GM12878 (cell line): ENCODE results near the gene SEMA3C. TPM values are rescaled to one million over a fixed set of nuclear protein-coding genes. Genes with fewer than 3 reads are reported as not detected.

Experiments
- ATAC-seq: fragments of 200-7000 bp; cut with Tn5 transposase; 3 replicates; pipeline ENCODE4 v1.9.1; 2020; ENCODE audit warnings: mild to moderate bottlenecking, moderate library complexity
- BruUV-seq: library from RNA; stranded (reverse); fragments of 400-500 nt; replicated peaks from 2 replicates; lab custom pipeline; 2021; lab: Mats Ljungman, UMichigan
- CTCF ChIA-PET: fragments of 300-600 bp; sonication (Branson Sonifier 250); formaldehyde crosslinking; extraction: SDS; loops from one replicate; lab custom pipeline; 2021; ENCODE audit warnings: inconsistent platforms; lab: Yijun Ruan, JAX
- POLR2A ChIA-PET: fragments of 350-600 bp; formaldehyde crosslinking; extraction: SDS; loops from one replicate; lab custom pipeline; 2021; ENCODE audit warnings: inconsistent platforms; lab: Charles Lee
- RAD21 ChIA-PET: fragments of 300-600 bp; sonication (Branson Sonifier 250); formaldehyde crosslinking; loops from one replicate; lab custom pipeline; 2023; ENCODE audit warnings: antibody characterized with exemption; ENCODE audit not compliant: unreplicated experiment; lab: Charles Lee
- SMC1A ChIA-PET: fragments of 300-600 bp; sonication (Branson Sonifier 250); formaldehyde crosslinking; loops from one replicate; lab custom pipeline; 2023; ENCODE audit not compliant: unreplicated experiment, uncharacterized antibody; lab: Charles Lee
- DNase-seq: peaks from one replicate; pipeline ENCODE4 v3.0.0-alpha.2; 2011; ENCODE audit warnings: low read depth, low spot score
- FAIRE-seq: peaks from 3 replicates; lab custom pipeline; 2011; peaks lifted over from hg19 to GRCh38; lab: Jason Lieb, UNC
- H2AFZ ChIP-seq: 2 replicates; pipeline ENCODE4 v1.6.0; 2011; ENCODE audit warnings: low read depth, low read length, control low read depth; ENCODE audit not compliant: control insufficient read depth
- H3K27ac ChIP-seq: 2 replicates; pipeline ENCODE4 v1.5.1; 2011; ENCODE audit warnings: control low read depth; ENCODE audit not compliant: control insufficient read depth, insufficient read depth
- H3K27me3 ChIP-seq, 2 experiments: replicated peaks in 1 of 2; 2 replicates each; pipeline versions ENCODE4 v1.6.0 to v1.6.1; 2011; ENCODE audit warnings: low read length in 1 of 2; ENCODE audit not compliant: control insufficient read depth in 2 of 2, insufficient read depth in 2 of 2
- H3K36me3 ChIP-seq, 2 experiments: 2 replicates each; pipeline ENCODE4 v1.5.1; 2011; ENCODE audit warnings: low read length in 1 of 2; ENCODE audit not compliant: control insufficient read depth in 2 of 2, insufficient read depth in 2 of 2
- H3K4me1 ChIP-seq: 2 replicates; pipeline ENCODE4 v1.6.1; 2011; ENCODE audit warnings: mild to moderate bottlenecking, low read length, moderate library complexity, mixed read lengths; ENCODE audit not compliant: control insufficient read depth, insufficient read depth
- H3K4me2 ChIP-seq: 2 replicates; pipeline ENCODE4 v1.6.0; 2011; ENCODE audit warnings: control low read depth; ENCODE audit not compliant: control insufficient read depth, insufficient read depth
- H3K4me3 ChIP-seq: fragments of 200-600 bp; sonication (generic); 2 replicates; pipeline ENCODE4 v1.5.1; 2016
- H3K79me2 ChIP-seq: 2 replicates; pipeline ENCODE4 v1.6.0; 2011; ENCODE audit warnings: low read length; ENCODE audit not compliant: control insufficient read depth, insufficient read depth
- H3K9ac ChIP-seq: 2 replicates; pipeline ENCODE4 v1.8.0; 2011; ENCODE audit warnings: low read length, control low read depth, mixed read lengths; ENCODE audit not compliant: control insufficient read depth, insufficient read depth
- H3K9me3 ChIP-seq: replicated peaks from 3 replicates; pipeline ENCODE4 v1.5.1; 2011; ENCODE audit warnings: mild to moderate bottlenecking, low read length; ENCODE audit not compliant: control insufficient read depth, insufficient read depth
- H4K20me1 ChIP-seq: 2 replicates; pipeline ENCODE4 v1.6.0; 2011; ENCODE audit not compliant: control insufficient read depth, insufficient read depth
- CTCF ChIP-seq, 3 experiments: IDR thresholded peaks in 2 of 3; conservative IDR thresholded peaks in 1 of 3; 2 replicates each; pipeline ENCODE4 v1.5.1; 2011; ENCODE audit warnings: low read depth in 3 of 3, low read length in 3 of 3, mild to moderate bottlenecking in 3 of 3, control low read depth in 2 of 3, moderate library complexity in 2 of 3, inconsistent platforms in 1 of 3, mixed read lengths in 1 of 3; ENCODE audit not compliant: control insufficient read depth in 2 of 3, insufficient read depth in 1 of 3; ENCODE audit errors: extremely low read depth in 1 of 3
- ZZZ3 ChIP-seq: IDR thresholded peaks from 2 replicates; pipeline ENCODE4 v1.6.1; 2011; ENCODE audit warnings: low read depth; ENCODE audit not compliant: control insufficient read depth, insufficient read length
- WGBS: methylation state at CpG from one replicate; pipeline ENCODE4 v1.1.6; 2016; ENCODE audit warnings: low lambda C conversion rate; ENCODE audit not compliant: insufficient replicate concordance, insufficient coverage; ENCODE audit errors: missing lambda C conversion rate; 5-methylcytosine and 5-hydroxymethylcytosine counted together
- in situ Hi-C: fragments of 300-500 bp; cut with MboI; formaldehyde crosslinking; loops from 9 replicates; pipeline ENCODE4 v1.14.3; 2018; ENCODE audit warnings: mixed read lengths
- intact Hi-C: fragments of 100-400 bp; cut with micrococcal nuclease; formaldehyde crosslinking; loops from one replicate; pipeline ENCODE4 v1.14.2; 2022; ENCODE audit not compliant: unreplicated experiment
- polyA plus RNA-seq, 11 experiments: library from polyadenylated mRNA; depleted of rRNA in 4 of 11; unstranded in 6 of 11; stranded (reverse) in 5 of 11; fragments of >200 nt; fragmentation: Nextera tagmentation in 4 of 11; fragmentation: Illumina TruSeq in 1 of 11; extraction: Ambion mirVana in 4 of 11; extraction: Trizol in 1 of 11; gene quantifications; 1 replicate in 1 of 11; 2 replicates in 10 of 11; pipeline versions ENCODE4 v1.2.1 to v1.2.3, GENCODE V29; 2011 to 2016; ENCODE audit warnings: inconsistent platforms in 2 of 11, missing spikeins in 2 of 11, low read depth in 1 of 11
- total RNA-seq, 4 experiments: library from RNA; depleted of rRNA in 3 of 4; stranded (reverse); fragments of >200 nt in 3 of 4; fragmentation: Illumina TruSeq in 1 of 4; extraction: Trizol in 1 of 4; gene quantifications; 2 replicates each; pipeline versions ENCODE4 v1.2.1 to v1.2.3, GENCODE V29; 2013 to 2021

The SEMA3C gene
- total and polyA plus RNA-seq, 10 of the 15 experiments (the other 5 are each of a cell fraction or from before 2014, with no cell fraction given): 0.01 to 0.41 (median 0.11) TPM; not detected in 6

DNA sequence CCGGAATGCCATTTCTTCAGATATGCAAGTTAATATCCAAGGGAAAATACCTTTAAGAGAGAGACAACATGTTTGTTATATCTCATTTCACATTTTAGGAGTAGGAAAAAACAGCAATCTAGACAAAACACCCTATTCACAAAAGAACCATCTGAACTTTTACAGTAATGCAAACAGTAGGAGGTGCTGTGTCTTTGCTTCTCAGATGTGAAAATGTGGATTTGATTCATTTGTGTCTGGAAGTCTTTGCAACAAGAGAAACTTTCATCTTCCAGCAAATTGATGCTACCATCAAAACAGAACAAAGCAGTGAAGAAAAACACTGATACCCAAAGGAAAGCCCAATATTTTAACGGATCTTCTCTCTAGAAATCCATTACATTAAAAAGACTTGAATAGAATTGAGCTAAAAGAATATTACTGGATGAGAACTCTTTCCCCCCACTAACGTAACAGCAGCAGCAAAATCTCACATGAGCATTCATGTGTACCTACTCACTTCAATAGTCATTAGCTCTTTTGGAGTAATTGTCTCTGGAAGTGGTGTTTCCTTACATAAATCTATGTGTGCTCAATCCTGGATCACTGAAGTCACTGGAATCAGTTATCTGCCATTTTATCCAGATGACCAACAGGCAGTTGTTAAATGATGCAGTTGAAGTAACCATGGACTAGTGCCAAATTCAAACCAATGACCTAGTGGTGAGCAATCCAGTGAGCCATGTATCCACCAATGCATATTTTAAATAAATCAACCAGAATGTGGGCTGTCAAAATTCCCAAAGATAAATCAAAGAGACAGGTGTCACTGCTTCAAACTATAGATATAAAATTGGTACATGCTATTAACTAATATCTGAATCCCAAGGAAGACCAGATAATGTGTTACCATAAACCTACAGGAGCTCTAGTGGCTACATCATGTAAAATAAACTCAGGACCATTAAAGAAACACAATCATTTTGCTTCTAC lies 1.8 kb downstream of the SEMA3C start:
- BruUV-seq: no TSS peak
- SMC1A ChIA-PET: no interaction called here
- H3K4me3 ChIP-seq: no peak overlapping the region
- H3K9me3 ChIP-seq: no peaks in the 10 kb centered on the region
- WGBS: 50% methylated on average over 3 of the region's 3 CpGs
- H3K9ac ChIP-seq: no peak overlapping the region
- DNase-seq (no peak), FAIRE-seq (no peak), ATAC-seq (no peak)
- H2AFZ ChIP-seq: no peak overlapping the region
- intact Hi-C loops (no loop called here), in situ Hi-C loops (no loop called here)
- RAD21 ChIA-PET: no interaction called here
- POLR2A ChIA-PET: no interaction called here
- H3K4me2 ChIP-seq: no peak overlapping the region
- no peaks in the 10 kb centered on the region for H3K4me1 ChIP-seq
- H3K27me3 ChIP-seq: peaks cover 0 to 6% of the 10 kb centered on the region in 2 experiments; a peak in 3 of 4 replicates
- CTCF ChIA-PET: interaction anchor here (1.3 to 1.6 kb wide), 2 partner anchors 35 to 317 kb away, joined by 3 read pairs; no protein-coding TSS in a partner anchor
- no peaks in the 10 kb centered on the region for H3K79me2 ChIP-seq
- H3K36me3 ChIP-seq: no peaks in the 10 kb centered on the region
- no peak overlapping the region for H3K27ac ChIP-seq
- H4K20me1 ChIP-seq: no peaks in the 10 kb centered on the region
- TF ChIP-seq CTCF (IDR thresholded peaks at IDR 0.05 in 2 of 3, conservative IDR thresholded peaks at IDR 0.05 in 1 of 3; ENCODE audit: control insufficient read depth in 2 of 3, extremely low read depth in 1 of 3, insufficient read depth in 1 of 3, low read depth in 3 of 3, low read length in 3 of 3) (0 out of 6 replicates have a peak, but pooled peaks of 1 of the 3 experiments have one; percentile 7), ZZZ3 (no peak)
